GM18502 (cell line): ENCODE measurements around the gene FUT9.

Experiments used
- ATAC-seq: cut with Tn5 transposase; IDR thresholded peaks from one replicate; pipeline ENCODE4 v1.9.1; 2021; ENCODE audit warnings: mild to moderate bottlenecking; ENCODE audit not compliant: unreplicated experiment, poor library complexity

Gene FUT9

GRCh38 chr6:96015518-96016333 is at the start of gene FUT9:
Gene FUT9 (plus strand): TSS chr6:96015974. CDS start chr6:96203156, 187,182 bp downstream.
- ATAC-seq: no peak

GRCh38 chr6:95967594-95967993 is 48.2 kb upstream of the FUT9 start:
- no peak for ATAC-seq

- ATAC-seq: no peak
These were observed 41.8 kb upstream of the FUT9 start for GRCh38 chr6:95973976-95974375.

GRCh38 chr6:95978230-95978629 is 37.5 kb upstream of the FUT9 start:
- no peak for ATAC-seq

- ATAC-seq: no peak
These were observed 23.9 kb upstream of the FUT9 start for GRCh38 chr6:95991906-95992305.

- ATAC-seq: no peak
These were observed 21.6 kb upstream of the FUT9 start for GRCh38 chr6:95994151-95994550.

- no peak for ATAC-seq
These were observed 17.6 kb upstream of the FUT9 start for GRCh38 chr6:95998133-95998532.

- ATAC-seq: no peak
These were observed 13.7 kb upstream of the FUT9 start for GRCh38 chr6:96001891-96002575.

GRCh38 chr6:96002576-96002910 is 13.2 kb upstream of the FUT9 start:
- ATAC-seq: no peak

GRCh38 chr6:96002912-96003311 is 12.9 kb upstream of the FUT9 start:
- ATAC-seq: no peak

GRCh38 chr6:96007663-96008062 is 8.1 kb upstream of the FUT9 start:
- no peak for ATAC-seq

GRCh38 chr6:96013531-96013930 is 2.2 kb upstream of the FUT9 start:
- no peak for ATAC-seq

GRCh38 chr6:96014846-96015517 is 792 bp upstream of the FUT9 start:
- ATAC-seq: no peak

GRCh38 chr6:96016334-96017069 is 728 bp downstream of the FUT9 start:
- no peak for ATAC-seq

- no peak for ATAC-seq
These were observed 1.2 kb downstream of the FUT9 start for GRCh38 chr6:96017070-96017359.

- ATAC-seq: no peak
These were observed 6.5 kb downstream of the FUT9 start for GRCh38 chr6:96022225-96022624.

- no peak for ATAC-seq
These were observed 16.9 kb downstream of the FUT9 start for GRCh38 chr6:96032661-96033060.

- no peak for ATAC-seq
These were observed 35.8 kb downstream of the FUT9 start for GRCh38 chr6:96051555-96051954.

- ATAC-seq: no peak
These were observed 42.3 kb downstream of the FUT9 start for GRCh38 chr6:96058082-96058481.

GRCh38 chr6:96059586-96059985 is 43.8 kb downstream of the FUT9 start:
- no peak for ATAC-seq

- no peak for ATAC-seq
These were observed 44.5 kb downstream of the FUT9 start for GRCh38 chr6:96060249-96060648.
